ENCODE results near the gene RHOG.

Gene RHOG

GRCh38 chr11:3840870-3841425, at the start of gene RHOG:
Gene RHOG (minus strand): TSS chr11:3840959. CDS start chr11:3828138, 12,821 bp downstream.
- peak; percentile 61 for DNase-seq (ENCODE audit: extremely low read depth, low read depth)
- TF ChIP-seq CTCF (IDR thresholded peaks at IDR 0.05; ENCODE audit: low read depth, low read length), result no peak

- TF ChIP-seq CTCF (IDR thresholded peaks at IDR 0.05; ENCODE audit: low read depth, low read length), result no peak
- DNase-seq (ENCODE audit: extremely low read depth, low read depth), result no peak
Measured at GRCh38 chr11:3890014-3890413, 49.3 kb upstream of the RHOG start.

GRCh38 chr11:3888876-3889275, 48.1 kb upstream of the RHOG start:
- DNase-seq (ENCODE audit: extremely low read depth, low read depth), result no peak
- no peak for TF ChIP-seq CTCF (IDR thresholded peaks at IDR 0.05; ENCODE audit: low read depth, low read length)

- TF ChIP-seq CTCF (IDR thresholded peaks at IDR 0.05; ENCODE audit: low read depth, low read length), result no peak
- no peak for DNase-seq (ENCODE audit: extremely low read depth, low read depth)
Measured at GRCh38 chr11:3886985-3887384, 46.2 kb upstream of the RHOG start.

- no peak for TF ChIP-seq CTCF (IDR thresholded peaks at IDR 0.05; ENCODE audit: low read depth, low read length)
Measured at GRCh38 chr11:3885855-3886254, 45.1 kb upstream of the RHOG start.

GRCh38 chr11:3882655-3883054, 41.9 kb upstream of the RHOG start:
- no peak for DNase-seq (ENCODE audit: extremely low read depth, low read depth)
- TF ChIP-seq CTCF (IDR thresholded peaks at IDR 0.05; ENCODE audit: low read depth, low read length), result no peak

More at GRCh38 chr11:3885855-3886254, 45.1 kb upstream of the RHOG start:
- DNase-seq (ENCODE audit: extremely low read depth, low read depth), result no peak

GRCh38 chr11:3880724-3881123, 40.0 kb upstream of the RHOG start:
- no peak for TF ChIP-seq CTCF (IDR thresholded peaks at IDR 0.05; ENCODE audit: low read depth, low read length)
- no peak for DNase-seq (ENCODE audit: extremely low read depth, low read depth)

Data from AG09319 (cell line).